Measurements from ENCODE around the gene LRRC47. TPM values are rescaled to one million over a fixed set of nuclear protein-coding genes. Genes with fewer than 3 reads are reported as not detected.
A peak's percentile ranks its signal among the peaks of the same experiment; 100 is the strongest.

Gene LRRC47
- total RNA-seq, 2 donors from 2014 or later, result 35.1 to 37.9 TPM

DNA sequence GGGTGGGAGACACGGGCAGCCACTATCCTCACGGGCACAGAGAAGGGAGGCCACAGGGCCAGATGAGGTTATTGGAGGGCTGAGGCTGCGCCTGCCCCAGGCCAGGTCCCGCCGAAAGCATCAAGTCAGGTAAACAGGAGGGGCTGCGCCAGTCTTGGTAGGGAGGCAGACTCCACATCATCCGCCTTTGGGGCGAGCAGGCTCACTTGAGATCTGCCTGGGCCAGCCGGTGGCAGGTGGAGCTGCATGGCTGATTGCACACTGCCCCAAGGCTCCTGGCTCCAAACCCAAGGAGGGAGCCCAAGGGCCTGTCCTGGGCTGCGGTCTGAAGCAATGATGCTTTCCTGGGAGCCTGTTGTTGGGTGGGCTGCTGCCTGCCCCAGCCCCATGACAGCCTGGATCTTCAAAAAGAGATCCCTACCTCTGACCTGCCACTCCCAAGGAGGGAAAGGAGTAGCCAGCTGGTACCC, 19.2 kb downstream of the LRRC47 start:
- H3K4me3 Mint-ChIP-seq, result no peak overlapping the region
- peak overlapping the region; percentile 16 for H3K27ac Mint-ChIP-seq
- DNase-seq (no peak), ATAC-seq (no peak)
- no peaks in the 10 kb centered on the region for H3K27me3 Mint-ChIP-seq
- H3K9me3 ChIP-seq (ENCODE audit: control insufficient read depth, low read length, poor library complexity, severe bottlenecking), result no peaks in the 10 kb centered on the region
- peaks cover 5% of the 10 kb centered on the region for H3K4me1 Mint-ChIP-seq
- H3K36me3 Mint-ChIP-seq (ENCODE audit: low read depth), result peaks cover 5% of the 10 kb centered on the region

DNA sequence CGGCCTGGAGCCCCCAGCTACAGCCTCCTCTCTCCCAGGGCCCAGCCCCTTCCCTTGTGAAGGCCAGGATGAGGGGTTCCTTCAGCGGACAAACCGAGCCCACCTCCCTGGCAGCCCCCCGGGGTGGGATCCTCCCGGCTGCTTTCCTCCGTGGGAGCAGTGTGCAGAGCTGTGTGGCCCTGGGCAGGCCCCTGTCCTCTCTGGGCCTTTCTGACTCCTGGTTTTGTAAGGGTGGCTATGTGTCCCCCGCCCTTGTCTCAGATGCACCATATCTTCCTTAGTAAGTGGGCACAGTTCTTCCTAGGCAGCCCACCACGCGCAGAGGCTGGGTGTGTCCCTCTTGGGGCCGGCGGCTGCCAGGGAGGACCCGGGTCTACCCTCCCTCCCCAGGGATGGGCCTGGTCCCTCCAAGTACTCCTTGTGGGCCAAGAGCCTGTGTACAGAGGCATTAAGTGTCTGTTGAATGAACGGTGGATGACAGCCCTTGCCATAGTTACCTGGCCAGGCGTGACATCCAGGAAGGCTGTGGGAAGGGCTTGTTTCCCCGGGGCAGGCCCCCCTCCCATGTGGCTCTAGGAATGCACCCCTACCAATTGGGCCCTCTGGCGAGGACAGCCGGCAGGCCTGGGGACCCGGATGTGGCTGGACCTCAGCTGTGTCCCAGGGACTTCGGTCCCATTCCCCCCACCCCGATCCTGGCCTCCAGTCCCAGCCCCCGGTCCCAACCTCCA, 19.9 kb downstream of the LRRC47 start:
- no peak for ATAC-seq
- H3K4me3 Mint-ChIP-seq, result no peak overlapping the region
- H3K4me1 Mint-ChIP-seq, result peaks cover 9% of the 10 kb centered on the region

DNA sequence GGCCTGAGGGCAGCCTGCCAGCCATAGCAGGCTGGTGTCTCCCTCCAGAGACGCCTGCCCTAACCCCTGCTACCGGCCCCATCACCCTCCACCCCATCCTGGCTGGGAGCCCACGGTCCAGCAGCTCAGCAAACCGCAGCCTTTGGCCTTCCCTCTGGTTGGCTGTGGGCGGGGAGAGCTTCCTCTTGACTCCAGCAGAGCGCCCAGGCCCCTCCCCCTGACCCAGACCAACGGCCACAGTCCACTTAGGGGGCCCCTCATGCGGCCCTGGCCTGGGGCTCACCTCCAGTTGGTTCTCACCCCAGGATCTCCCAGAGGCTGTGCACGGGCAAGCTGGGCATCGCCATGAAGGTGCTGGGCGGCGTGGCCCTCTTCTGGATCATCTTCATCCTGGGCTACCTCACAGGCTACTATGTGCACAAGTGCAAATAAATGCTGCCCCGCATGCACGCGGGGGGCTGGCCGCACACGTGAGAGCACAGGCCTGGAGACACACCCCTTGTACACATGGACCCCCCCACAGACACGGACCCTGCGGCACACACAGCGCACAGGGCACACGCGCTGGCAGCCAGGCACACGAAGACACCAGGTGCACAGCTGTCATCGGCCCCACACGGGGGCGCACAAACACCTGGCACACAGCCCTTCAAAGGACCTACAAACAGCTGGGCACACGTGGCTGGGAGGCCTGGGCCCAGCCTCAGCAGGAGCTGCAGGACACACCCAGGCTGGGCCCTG, 20.6 kb downstream of the LRRC47 start:
- Mint-ChIP-seq H3K27ac (no peak overlapping the region), H3K4me3 (no peak overlapping the region), H3K36me3 (ENCODE audit: low read depth) (peaks cover 2% of the 10 kb centered on the region), H3K27me3 (no peaks in the 10 kb centered on the region), H3K4me1 (peaks cover 9% of the 10 kb centered on the region)
- ATAC-seq, result peak; percentile 48
- no peaks in the 10 kb centered on the region for H3K9me3 ChIP-seq (ENCODE audit: control insufficient read depth, low read length, poor library complexity, severe bottlenecking)
- peak; percentile 28 to 32 (median 30) for DNase-seq

More for the DNA sequence above, 19.9 kb downstream of the LRRC47 start:
- DNase-seq, result no peak
- no peaks in the 10 kb centered on the region for H3K9me3 ChIP-seq (ENCODE audit: control insufficient read depth, low read length, poor library complexity, severe bottlenecking)
- H3K27me3 Mint-ChIP-seq, result no peaks in the 10 kb centered on the region
- H3K36me3 Mint-ChIP-seq (ENCODE audit: low read depth), result peaks cover 5% of the 10 kb centered on the region
- peak overlapping the region; percentile 16 for H3K27ac Mint-ChIP-seq

DNA sequence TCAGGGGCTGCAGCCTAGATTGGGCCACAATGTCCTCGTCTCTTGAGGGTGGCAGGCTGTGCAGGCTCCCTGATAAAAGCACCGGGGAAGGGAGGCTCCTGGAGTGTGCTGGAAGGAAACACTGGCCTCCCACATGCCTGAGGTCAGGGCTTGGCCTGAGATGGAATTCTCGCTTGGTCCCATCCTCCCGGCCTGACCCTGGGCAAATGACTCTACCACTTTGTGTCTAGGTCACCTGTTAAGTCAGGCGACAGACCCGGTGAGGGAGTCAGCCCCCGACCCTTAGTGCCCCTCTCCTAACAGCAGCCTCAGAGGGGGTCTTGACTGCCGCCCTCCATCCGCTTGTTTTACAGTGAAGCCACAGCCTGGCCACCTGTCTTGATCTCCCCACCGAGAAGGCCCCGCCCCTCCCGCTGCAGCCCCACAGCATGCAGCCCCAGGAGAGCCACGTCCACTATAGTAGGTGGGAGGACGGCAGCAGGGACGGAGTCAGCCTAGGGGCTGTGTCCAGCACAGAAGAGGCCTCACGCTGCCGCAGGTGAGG, 21.3 kb downstream of the LRRC47 start:
- H3K4me3 Mint-ChIP-seq, result no peak overlapping the region
- ATAC-seq, result no peak
- no peaks in the 10 kb centered on the region for H3K27me3 Mint-ChIP-seq
- H3K9me3 ChIP-seq (ENCODE audit: control insufficient read depth, low read length, poor library complexity, severe bottlenecking), result no peaks in the 10 kb centered on the region
- H3K4me1 Mint-ChIP-seq, result peaks cover 9% of the 10 kb centered on the region
- no peak overlapping the region for H3K27ac Mint-ChIP-seq
- DNase-seq, result no peak
- H3K36me3 Mint-ChIP-seq (ENCODE audit: low read depth), result peaks cover under 1% of the 10 kb centered on the region

DNA sequence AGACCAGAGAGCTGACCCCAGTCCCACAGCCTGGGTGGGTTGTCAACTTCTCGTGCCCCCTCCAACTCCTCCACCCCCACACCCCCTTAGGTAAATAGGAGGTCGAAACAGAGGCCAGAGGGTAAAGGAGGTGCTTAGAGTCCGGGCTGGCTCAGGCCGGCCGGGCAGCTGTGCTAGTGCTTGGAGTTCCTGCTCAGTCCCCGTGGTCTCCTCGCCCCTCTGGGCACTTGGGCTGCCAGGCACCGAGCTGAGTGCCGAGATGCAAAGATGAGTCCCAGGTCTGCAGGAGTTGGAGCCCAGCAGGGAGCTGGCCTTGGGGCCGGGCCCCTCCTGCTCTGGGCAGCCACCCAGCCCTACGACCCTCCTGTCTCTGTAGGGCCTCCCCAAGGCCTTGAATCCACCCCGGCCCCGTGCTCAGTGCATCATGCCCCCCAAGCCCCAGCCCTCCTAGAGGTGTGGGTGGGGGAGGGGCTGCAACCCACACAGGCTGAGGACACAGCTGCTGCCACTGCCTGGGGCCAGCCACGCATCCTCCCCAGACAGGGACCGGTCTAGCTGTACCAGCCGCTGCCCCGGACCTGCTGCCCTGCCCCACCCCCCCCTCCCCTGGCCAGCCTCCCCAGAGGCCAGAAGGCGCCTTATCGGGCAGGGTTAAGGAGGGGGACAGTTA, 21.9 kb downstream of the LRRC47 start:
- Mint-ChIP-seq H3K27ac (no peak overlapping the region), H3K36me3 (ENCODE audit: low read depth) (no peaks in the 10 kb centered on the region)
- no peak for ATAC-seq

DNA sequence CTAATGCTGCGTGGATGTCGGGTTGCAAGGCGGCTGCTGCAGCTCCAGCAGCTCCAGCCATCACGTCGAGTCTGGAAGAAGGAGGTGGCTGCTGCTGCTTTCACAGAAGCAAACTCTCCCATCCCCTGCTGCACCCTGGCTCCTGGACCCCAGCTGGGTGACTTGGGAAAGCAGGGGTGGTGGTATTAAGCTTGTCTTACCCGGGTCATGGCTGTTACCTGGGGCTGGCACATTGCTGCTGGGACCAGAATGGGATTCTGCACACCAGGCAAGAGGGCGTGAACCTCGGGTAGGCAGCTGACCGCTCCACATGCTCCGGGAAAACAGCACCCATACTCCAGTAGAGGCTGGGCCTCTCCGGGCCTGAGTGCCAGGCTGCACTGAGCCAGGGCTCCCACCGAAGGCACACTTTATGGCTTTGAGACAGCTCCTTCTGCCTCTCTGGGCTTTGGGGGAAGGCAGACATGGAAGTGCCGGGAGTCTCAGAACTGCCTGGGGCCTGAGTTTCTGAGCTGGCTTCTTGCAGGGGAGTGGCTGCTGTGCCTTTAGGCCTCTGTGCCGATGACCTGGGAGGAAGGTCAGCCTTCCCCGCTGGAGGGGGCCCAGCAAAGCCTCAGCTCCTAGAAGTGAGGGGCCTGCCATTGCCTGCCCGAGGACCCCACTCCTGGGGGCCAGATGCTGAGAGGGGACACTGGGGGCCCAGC, 22.6 kb downstream of the LRRC47 start:
- no peaks in the 10 kb centered on the region for H3K27me3 Mint-ChIP-seq
- peak overlapping the region; percentile 81 for H3K4me3 Mint-ChIP-seq
- no peak for DNase-seq
- no peak overlapping the region for H3K27ac Mint-ChIP-seq
- H3K4me1 Mint-ChIP-seq, result peaks cover 9% of the 10 kb centered on the region
- no peaks in the 10 kb centered on the region for H3K9me3 ChIP-seq (ENCODE audit: control insufficient read depth, low read length, poor library complexity, severe bottlenecking)
- no peaks in the 10 kb centered on the region for H3K36me3 Mint-ChIP-seq (ENCODE audit: low read depth)
- no peak for ATAC-seq

More for the DNA sequence above, 21.9 kb downstream of the LRRC47 start:
- Mint-ChIP-seq H3K27me3 (no peaks in the 10 kb centered on the region), H3K4me3 (no peak overlapping the region), H3K4me1 (peaks cover 9% of the 10 kb centered on the region)
- no peak for DNase-seq
- no peaks in the 10 kb centered on the region for H3K9me3 ChIP-seq (ENCODE audit: control insufficient read depth, low read length, poor library complexity, severe bottlenecking)

DNA sequence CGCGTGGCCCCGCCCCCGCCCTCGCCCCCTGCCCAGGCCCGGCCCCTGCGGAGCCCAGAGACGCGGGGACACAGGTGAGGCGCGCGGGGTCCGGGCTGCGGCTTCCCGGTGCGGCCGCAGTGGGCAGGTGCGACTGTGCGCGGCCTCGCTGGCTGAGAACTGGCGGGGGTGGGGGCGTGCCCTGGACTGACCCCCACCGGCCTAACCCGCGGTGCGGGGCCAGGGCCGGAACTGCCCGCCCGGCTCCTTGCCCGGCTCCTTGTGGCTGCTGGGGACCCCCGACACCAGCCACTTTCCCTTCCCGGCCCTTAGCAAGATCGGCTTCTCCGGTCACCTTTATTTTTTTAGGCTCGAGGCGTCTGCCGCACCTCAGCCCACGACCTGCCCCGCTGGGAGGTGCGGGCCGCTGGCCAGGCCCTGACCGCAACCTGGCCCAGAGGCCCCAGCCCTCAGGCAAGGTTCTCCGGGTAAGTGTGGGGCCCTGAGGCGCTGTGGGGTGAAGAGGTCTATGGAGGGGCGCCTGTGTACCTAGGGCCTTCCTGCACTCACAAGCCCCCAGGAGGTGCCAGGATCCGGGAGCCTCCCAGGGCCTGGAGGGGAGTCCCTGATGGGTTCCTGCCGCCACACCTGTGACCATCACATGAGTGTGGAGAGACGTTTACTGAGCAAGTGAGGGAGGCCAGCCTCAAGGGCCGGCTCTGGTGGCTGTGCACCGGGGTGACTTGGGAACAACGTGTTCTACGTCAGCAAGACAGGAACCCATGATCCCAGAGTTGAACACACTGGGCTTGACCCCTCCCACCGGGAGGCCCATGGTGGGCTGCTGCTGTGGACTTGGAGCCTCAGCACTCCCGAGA, 23.4 kb downstream of the LRRC47 start, which contains the start of gene SMIM1:
SMIM1 (plus strand) TSS at position 35 of the 857 bp plus-strand sequence. CDS start 2,625 bp downstream, outside the sequence.
- no peaks in the 10 kb centered on the region for H3K9me3 ChIP-seq (ENCODE audit: control insufficient read depth, low read length, poor library complexity, severe bottlenecking)
- ATAC-seq (no peak), DNase-seq (no peak)
- peak within 1 kb of the TSS; percentile 81 for H3K4me3 Mint-ChIP-seq
- H3K36me3 Mint-ChIP-seq (ENCODE audit: low read depth), result no peaks in the 10 kb centered on the region
- H3K27me3 Mint-ChIP-seq, result no peaks in the 10 kb centered on the region
- peaks cover 9% of the 10 kb centered on the region for H3K4me1 Mint-ChIP-seq
- no peak within 1 kb of the TSS for H3K27ac Mint-ChIP-seq

DNA sequence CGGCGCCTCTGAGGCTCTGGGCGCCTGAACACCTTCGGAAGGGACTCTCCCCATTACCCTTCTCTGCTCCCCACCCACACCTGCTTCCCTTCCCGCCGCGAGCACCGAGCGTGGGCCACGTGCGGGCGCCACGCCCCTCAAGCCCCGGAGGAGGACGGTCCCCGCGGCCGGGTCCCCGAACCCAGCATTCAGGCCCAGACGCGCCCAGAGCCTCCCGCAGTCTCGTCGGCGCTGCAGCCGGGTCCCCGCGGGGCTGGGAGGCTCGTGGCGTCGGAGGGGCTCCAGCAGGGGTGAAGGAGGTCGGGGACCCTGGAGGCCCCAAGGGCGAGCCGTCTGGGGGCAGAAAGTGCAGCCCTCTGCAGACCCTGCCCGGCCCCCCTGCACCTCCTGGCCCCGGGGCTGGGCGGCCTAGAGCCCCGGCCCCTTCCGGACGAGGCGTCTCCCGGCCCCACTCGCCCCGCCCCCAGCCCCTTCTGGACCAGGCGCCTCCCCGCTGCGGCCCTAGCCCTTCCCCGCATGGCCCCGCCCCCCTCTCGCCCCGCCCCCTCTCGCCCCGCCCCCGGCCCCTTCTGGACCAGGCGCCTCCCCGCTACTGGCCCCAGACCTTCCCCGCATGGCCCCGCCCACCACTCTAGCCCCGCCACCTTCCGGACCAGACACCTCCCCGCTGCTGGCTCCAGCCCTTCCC, 24.1 kb downstream of the LRRC47 start:
- H3K27me3 Mint-ChIP-seq, result no peaks in the 10 kb centered on the region
- DNase-seq, result peak; percentile 66 to 88 (median 80)
- H3K36me3 Mint-ChIP-seq (ENCODE audit: low read depth), result no peaks in the 10 kb centered on the region
- ATAC-seq, result peak; percentile 83
- H3K4me1 Mint-ChIP-seq, result peaks cover 9% of the 10 kb centered on the region
- H3K27ac Mint-ChIP-seq, result no peak overlapping the region
- H3K9me3 ChIP-seq (ENCODE audit: control insufficient read depth, low read length, poor library complexity, severe bottlenecking), result no peaks in the 10 kb centered on the region
- peak overlapping the region; percentile 81 for H3K4me3 Mint-ChIP-seq

DNA sequence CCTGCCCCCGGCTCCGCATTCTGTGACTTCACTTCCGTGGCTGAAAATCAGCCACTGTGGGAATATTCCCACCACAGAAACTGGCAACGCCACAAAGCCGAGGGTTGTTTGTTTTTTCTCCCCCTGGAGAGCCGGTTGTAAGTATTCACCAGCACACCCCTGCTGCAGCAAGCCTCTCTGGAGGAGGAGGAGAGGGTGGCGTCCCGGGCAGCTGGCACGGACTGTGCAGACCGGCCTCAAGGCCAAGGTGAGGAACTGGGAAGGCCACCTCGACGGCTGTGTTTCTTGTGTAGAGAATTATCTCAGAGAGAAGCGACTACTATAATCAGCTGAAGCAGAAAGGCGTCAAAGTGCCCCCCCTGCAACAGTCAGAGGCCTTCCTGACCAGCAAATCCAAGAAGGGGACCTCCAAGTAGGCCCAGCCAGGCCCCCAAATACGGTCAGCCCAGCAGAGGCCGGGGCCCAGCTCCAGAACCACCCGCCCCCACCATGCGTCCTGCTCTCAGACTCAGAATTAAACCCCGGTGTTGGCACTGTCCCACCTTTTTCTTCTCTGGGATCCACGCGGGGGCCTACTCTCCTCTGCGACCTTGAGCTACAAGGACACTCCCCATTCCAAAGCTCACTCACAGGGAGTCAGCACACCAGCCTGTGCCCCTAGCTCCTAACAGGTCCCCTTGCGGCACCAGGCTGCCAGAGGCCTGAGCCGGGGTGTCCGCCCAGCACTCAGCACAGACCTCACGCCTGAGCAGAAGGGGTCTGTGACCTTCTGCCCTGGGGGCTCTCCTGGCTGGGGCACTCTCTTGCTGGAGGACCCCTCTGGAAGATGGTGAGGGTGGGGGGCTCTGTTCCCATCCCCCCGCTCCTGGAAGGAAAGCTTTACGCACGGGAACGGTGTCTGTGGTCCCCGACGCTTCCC, 24.9 kb downstream of the LRRC47 start:
- H3K4me1 Mint-ChIP-seq, result peaks cover 7% of the 10 kb centered on the region
- ATAC-seq (no peak), DNase-seq (no peak)
- H3K27ac Mint-ChIP-seq, result no peak overlapping the region
- peak overlapping the region; percentile 81 for H3K4me3 Mint-ChIP-seq
- H3K27me3 Mint-ChIP-seq, result peaks cover 1% of the 10 kb centered on the region
- no peaks in the 10 kb centered on the region for H3K36me3 Mint-ChIP-seq (ENCODE audit: low read depth)
- no peaks in the 10 kb centered on the region for H3K9me3 ChIP-seq (ENCODE audit: control insufficient read depth, low read length, poor library complexity, severe bottlenecking)

DNA sequence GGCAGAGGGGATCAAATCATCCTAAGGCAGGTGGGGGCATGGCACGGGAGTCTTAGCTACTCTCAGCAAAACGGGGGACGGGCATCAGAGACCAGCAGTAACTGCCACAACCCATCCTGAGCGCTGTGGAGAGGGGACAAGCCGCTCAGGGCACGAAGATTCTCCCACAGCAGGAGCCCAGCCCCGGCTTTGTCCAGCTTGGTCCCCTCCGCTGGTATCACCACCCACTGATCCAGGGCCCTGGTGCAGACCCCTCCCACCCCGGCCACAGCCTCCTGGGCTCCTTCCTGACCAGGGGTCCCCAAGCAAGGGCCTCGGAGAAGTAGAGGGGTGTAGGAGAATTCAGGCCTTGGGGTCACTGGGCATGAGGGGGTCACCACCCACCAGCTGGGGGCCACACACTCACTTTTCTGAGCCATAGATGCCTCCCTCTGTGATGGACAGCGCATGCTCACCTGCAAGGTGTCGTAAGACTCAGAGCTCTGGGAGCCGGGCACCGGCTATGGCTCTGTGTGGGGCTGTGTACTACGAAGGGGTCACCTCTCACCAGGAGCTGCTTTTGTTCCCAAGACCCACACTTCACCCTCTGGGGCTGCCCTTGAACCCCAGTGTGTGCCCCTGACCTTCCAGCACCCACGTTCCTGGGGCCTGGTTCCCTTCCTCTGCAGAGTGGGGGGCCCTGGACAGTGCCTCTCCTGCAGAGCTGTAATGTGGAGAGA, 26.1 kb downstream of the LRRC47 start:
- H3K9me3 ChIP-seq (ENCODE audit: control insufficient read depth, low read length, poor library complexity, severe bottlenecking), result no peaks in the 10 kb centered on the region
- Mint-ChIP-seq H3K4me3 (peak overlapping the region; percentile 81), H3K36me3 (ENCODE audit: low read depth) (no peaks in the 10 kb centered on the region), H3K4me1 (peaks cover 4% of the 10 kb centered on the region), H3K27me3 (peaks cover 13% of the 10 kb centered on the region), H3K27ac (no peak overlapping the region)
- ATAC-seq (no peak), DNase-seq (no peak)
